Endothelial cell of umbilical vein (primary cell): ENCODE results near the gene CAT. TPM values are rescaled to one million over a fixed set of nuclear protein-coding genes. Genes with fewer than 3 reads are reported as not detected.
A peak's percentile ranks its signal among the peaks of the same experiment; 100 is the strongest.

ENCODE experiments used
- BruUV-seq: library from RNA; stranded (reverse); fragments of 400-500 nt; replicated peaks from 2 replicates; lab custom pipeline; 2021; lab: Mats Ljungman, UMichigan
- CTCF ChIA-PET: fragments of 300-600, 350-600 bp; sonication (Branson Sonifier 250); formaldehyde crosslinking; loops from one replicate; lab custom pipeline; 2021; ENCODE audit warnings: antibody characterized with exemption, inconsistent platforms; lab: Charles Lee
- POLR2A ChIA-PET: fragments of 300-600, 350-600 bp; sonication (Branson Sonifier 250); formaldehyde crosslinking; loops from one replicate; lab custom pipeline; 2021; ENCODE audit warnings: antibody characterized with exemption, inconsistent platforms; lab: Charles Lee
- DNase-seq: peaks from one replicate; pipeline ENCODE4 v3.0.0-alpha.2; 2011; ENCODE audit warnings: low read depth, low spot score
- FAIRE-seq: peaks from 2 replicates; lab custom pipeline; 2011; peaks lifted over from hg19 to GRCh38; lab: Jason Lieb, UNC
- H2AFZ ChIP-seq: 2 replicates; pipeline ENCODE4 v1.6.0; 2012; ENCODE audit warnings: low read depth, low read length, control low read depth, inconsistent platforms
- H3K27ac ChIP-seq: 2 replicates; pipeline ENCODE4 v1.5.1; 2011; ENCODE audit warnings: low read depth, mild to moderate bottlenecking, control low read depth, low read length, moderate library complexity; ENCODE audit not compliant: insufficient read depth
- H3K27me3 ChIP-seq, 2 experiments: 2 replicates each; pipeline versions ENCODE4 v1.6.0 to v1.6.1; 2011; ENCODE audit warnings: low read length in 2 of 2, mixed read lengths in 1 of 2; ENCODE audit not compliant: control insufficient read depth in 2 of 2, insufficient read depth in 2 of 2
- H3K36me3 ChIP-seq, 2 experiments: 2 replicates in 1 of 2; 3 replicates in 1 of 2; pipeline ENCODE4 v1.5.1; 2011; ENCODE audit warnings: low read length in 2 of 2, mild to moderate bottlenecking in 1 of 2, moderate library complexity in 1 of 2; ENCODE audit not compliant: control insufficient read depth in 2 of 2, insufficient read depth in 2 of 2; ENCODE audit errors: extremely low read depth in 1 of 2
- H3K4me1 ChIP-seq: 3 replicates; pipeline ENCODE4 v1.5.1; 2011; ENCODE audit warnings: mild to moderate bottlenecking, low read length; ENCODE audit not compliant: control insufficient read depth, insufficient read depth; ENCODE audit errors: extremely low read depth
- H3K4me2 ChIP-seq: 2 replicates; pipeline ENCODE4 v1.6.1; 2011; ENCODE audit warnings: low read length, control low read depth, mixed read lengths; ENCODE audit not compliant: insufficient read depth
- H3K4me3 ChIP-seq, 3 experiments: fragments of 200-600 bp in 1 of 3; sonication (generic), shearing (Covaris generic) in 1 of 3; replicated peaks in 1 of 3; 2 replicates each; pipeline ENCODE4 v1.5.1; 2011 to 2016; ENCODE audit warnings: control low read depth in 3 of 3, low read length in 3 of 3, mild to moderate bottlenecking in 2 of 3, inconsistent platforms in 1 of 3, low read depth in 1 of 3, moderate library complexity in 1 of 3; ENCODE audit not compliant: insufficient read depth in 1 of 3
- H3K79me2 ChIP-seq: 2 replicates; pipeline ENCODE4 v1.6.0; 2012; ENCODE audit warnings: low read length, inconsistent platforms; ENCODE audit not compliant: control insufficient read depth, insufficient read depth
- H3K9ac ChIP-seq: replicated peaks from 2 replicates; pipeline ENCODE3; 2011; ENCODE audit warnings: low read length, control low read depth; ENCODE audit not compliant: insufficient read depth; ENCODE audit errors: extremely low read depth
- H3K9me1 ChIP-seq: replicated peaks from 3 replicates; pipeline ENCODE4 v1.6.0; 2011; ENCODE audit warnings: mild to moderate bottlenecking, low read length; ENCODE audit not compliant: control insufficient read depth, insufficient read depth; ENCODE audit errors: extremely low read depth
- H3K9me3 ChIP-seq: replicated peaks from 2 replicates; pipeline ENCODE4 v1.5.1; 2012; ENCODE audit warnings: low read length, inconsistent platforms; ENCODE audit not compliant: control insufficient read depth, insufficient read depth
- H4K20me1 ChIP-seq: replicated peaks from 2 replicates; pipeline ENCODE3; 2011; ENCODE audit warnings: mild to moderate bottlenecking, low read length; ENCODE audit not compliant: control insufficient read depth, insufficient read depth; ENCODE audit errors: extremely low read depth
- EZH2 ChIP-seq: IDR thresholded peaks from 2 replicates; pipeline ENCODE4 v1.6.1; 2012; ENCODE audit warnings: borderline replicate concordance, low read depth, mild to moderate bottlenecking, moderate library complexity, low read length, inconsistent platforms; ENCODE audit not compliant: severe bottlenecking
- FOS ChIP-seq: IDR thresholded peaks from 2 replicates; pipeline ENCODE4 v1.6.1; 2011; ENCODE audit warnings: mild to moderate bottlenecking, low read length, moderate library complexity, borderline replicate concordance; ENCODE audit not compliant: insufficient read depth
- GATA2 ChIP-seq: IDR thresholded peaks from 2 replicates; pipeline ENCODE4 v1.7.0; 2011; ENCODE audit warnings: low read depth, mild to moderate bottlenecking, moderate library complexity, mixed read lengths, low read length; ENCODE audit not compliant: insufficient read length, insufficient read depth
- JUN ChIP-seq: IDR thresholded peaks from 2 replicates; pipeline ENCODE4 v1.6.1; 2011; ENCODE audit warnings: borderline replicate concordance, low read depth; ENCODE audit not compliant: insufficient read length, insufficient read depth
- MYC ChIP-seq: IDR thresholded peaks from one replicate; pipeline ENCODE4 v1.6.1; 2011; ENCODE audit warnings: mild to moderate bottlenecking, low read depth, low read length
- POLR2A ChIP-seq: IDR thresholded peaks from 2 replicates; pipeline ENCODE4 v1.6.1; 2012; ENCODE audit warnings: low read depth, mild to moderate bottlenecking, control low read depth, low read length
- POLR2AphosphoS5 ChIP-seq: IDR thresholded peaks from 2 replicates; pipeline ENCODE4 v1.6.1; 2012; ENCODE audit warnings: low read depth, mild to moderate bottlenecking, control low read depth, low read length, moderate library complexity; ENCODE audit not compliant: insufficient read depth
- dilution Hi-C: fragments of 300-500 bp; cut with MboI; formaldehyde crosslinking; loops from one replicate; pipeline ENCODE4 v1.15.0; 2019; ENCODE audit warnings: low sequenced_read_pairs; ENCODE audit not compliant: extremely low pct_ligation_motif_present
- intact Hi-C: fragments of 100-400 bp; cut with micrococcal nuclease; formaldehyde crosslinking; loops from one replicate; pipeline ENCODE4 v1.10.0; 2022
- polyA plus RNA-seq, 4 experiments: library from polyadenylated mRNA; depleted of rRNA in 3 of 4; stranded (reverse) in 3 of 4; unstranded in 1 of 4; fragments of >200 nt; gene quantifications; 2 replicates each; pipeline versions ENCODE4 v1.2.1 to v1.2.3, GENCODE V29; 2011 to 2012; ENCODE audit warnings: missing spikeins in 1 of 4
- total RNA-seq: library from RNA; stranded (reverse); gene quantifications from 2 replicates; pipeline ENCODE4 v1.2.3, GENCODE V29; 2021
- TF ChIP-seq, protein P1 (sequence below): IDR thresholded peaks from 2 replicates; pipeline ENCODE4 v1.6.1; 2011; ENCODE audit not compliant: insufficient read depth, insufficient read length
- TF ChIP-seq, protein P2 (sequence below), 2 donors: IDR thresholded peaks; 1 replicate in 1 of 2; 2 replicates in 1 of 2; pipeline ENCODE4 v1.5.1; 2011; ENCODE audit warnings: low read length in 2 of 2, mild to moderate bottlenecking in 2 of 2, moderate library complexity in 2 of 2, control low read depth in 1 of 2, inconsistent platforms in 1 of 2, low read depth in 1 of 2; ENCODE audit not compliant: insufficient read depth in 1 of 2; ENCODE audit errors: extremely low read depth in 1 of 2

Gene CAT
- total and polyA plus RNA-seq, 2 donors (not counting 3 experiments of a cell fraction or from before 2014, with no cell fraction given), result 32.7 to 50.5 TPM

DNA sequence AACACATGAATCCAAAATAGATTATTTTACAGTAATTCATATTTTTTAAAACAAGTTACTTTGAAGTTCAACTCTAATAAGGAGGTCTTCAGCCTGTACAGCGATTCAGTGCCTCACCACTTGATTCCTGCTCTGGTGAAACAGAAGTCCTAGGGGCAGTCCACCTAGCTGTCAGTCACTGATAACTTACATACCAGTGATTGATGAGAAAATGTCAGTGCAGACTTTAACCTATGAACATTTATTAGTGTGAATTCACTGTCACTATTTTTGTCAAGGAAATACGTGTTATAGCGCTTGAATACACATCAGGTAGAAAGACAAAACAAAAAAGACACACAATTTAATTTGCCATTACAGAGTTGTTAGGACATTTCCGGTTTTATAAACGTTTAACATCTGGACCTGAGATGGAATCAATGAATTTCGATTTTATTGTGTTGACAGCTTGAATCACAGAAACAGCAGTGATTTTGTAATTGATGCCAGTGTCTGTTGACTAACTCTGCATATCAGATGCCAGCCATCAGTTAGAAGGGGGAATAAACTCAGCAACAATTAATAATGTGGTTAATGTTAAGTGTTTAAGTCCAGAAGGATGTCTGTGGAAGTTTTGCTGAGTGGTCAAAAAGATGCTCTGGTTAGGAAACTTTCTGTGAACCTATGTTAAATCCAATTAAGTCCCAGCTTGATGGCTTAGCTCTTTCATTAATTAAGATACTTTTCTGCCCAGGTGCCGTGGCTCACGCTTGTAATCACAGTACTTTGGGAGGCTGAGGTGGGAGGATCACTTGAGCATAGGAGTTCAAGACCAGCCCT lies 40.3 kb downstream of the CAT start:
- Histone ChIP-seq H3K36me3 (no peaks in the 10 kb centered on the region), H3K27me3 (peaks cover 3 to 9% of the 10 kb centered on the region in 2 experiments), H3K9me1 (no peaks in the 10 kb centered on the region), H3K27ac (no peak overlapping the region), H3K4me1 (no peaks in the 10 kb centered on the region), H2AFZ (no peak overlapping the region), H3K4me3 (no peak overlapping the region), H3K9me3 (no peaks in the 10 kb centered on the region), H3K4me2 (no peak overlapping the region), H4K20me1 (no peaks in the 10 kb centered on the region), H3K79me2 (no peaks in the 10 kb centered on the region), H3K9ac (no peak overlapping the region)
- peak; percentile 43 for FAIRE-seq
- no TSS peak for BruUV-seq
- ChIA-PET POLR2A (no interaction called here), CTCF (interaction anchor here (1.9 kb wide), 1 partner anchor 13 kb away, joined by 6 read pairs; no protein-coding TSS in a partner anchor)
- DNase-seq, result no peak
- intact Hi-C loops, result no loop called here
- TF ChIP-seq MYC (no peak), POLR2A (no peak), JUN (no peak), EZH2 (no peak), POLR2AphosphoS5 (no peak), GATA2 (no peak), FOS (no peak)
- TF ChIP-seq, protein P1, sequence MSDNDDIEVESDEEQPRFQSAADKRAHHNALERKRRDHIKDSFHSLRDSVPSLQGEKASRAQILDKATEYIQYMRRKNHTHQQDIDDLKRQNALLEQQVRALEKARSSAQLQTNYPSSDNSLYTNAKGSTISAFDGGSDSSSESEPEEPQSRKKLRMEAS, result no peak
- TF ChIP-seq, protein P2, sequence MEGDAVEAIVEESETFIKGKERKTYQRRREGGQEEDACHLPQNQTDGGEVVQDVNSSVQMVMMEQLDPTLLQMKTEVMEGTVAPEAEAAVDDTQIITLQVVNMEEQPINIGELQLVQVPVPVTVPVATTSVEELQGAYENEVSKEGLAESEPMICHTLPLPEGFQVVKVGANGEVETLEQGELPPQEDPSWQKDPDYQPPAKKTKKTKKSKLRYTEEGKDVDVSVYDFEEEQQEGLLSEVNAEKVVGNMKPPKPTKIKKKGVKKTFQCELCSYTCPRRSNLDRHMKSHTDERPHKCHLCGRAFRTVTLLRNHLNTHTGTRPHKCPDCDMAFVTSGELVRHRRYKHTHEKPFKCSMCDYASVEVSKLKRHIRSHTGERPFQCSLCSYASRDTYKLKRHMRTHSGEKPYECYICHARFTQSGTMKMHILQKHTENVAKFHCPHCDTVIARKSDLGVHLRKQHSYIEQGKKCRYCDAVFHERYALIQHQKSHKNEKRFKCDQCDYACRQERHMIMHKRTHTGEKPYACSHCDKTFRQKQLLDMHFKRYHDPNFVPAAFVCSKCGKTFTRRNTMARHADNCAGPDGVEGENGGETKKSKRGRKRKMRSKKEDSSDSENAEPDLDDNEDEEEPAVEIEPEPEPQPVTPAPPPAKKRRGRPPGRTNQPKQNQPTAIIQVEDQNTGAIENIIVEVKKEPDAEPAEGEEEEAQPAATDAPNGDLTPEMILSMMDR (IDR thresholded peaks at IDR 0.05; ENCODE audit: extremely low read depth in 1 of 2, insufficient read depth in 1 of 2, low read depth in 1 of 2, low read length in 2 of 2), result no peak
- dilution Hi-C loops, result no loop called here
